GM12878 (cell line): ENCODE data around the gene SEMA7A. TPM values are rescaled to one million over a fixed set of nuclear protein-coding genes. Genes with fewer than 3 reads are reported as not detected.

Source experiments
- ATF2 ChIP-seq: IDR thresholded peaks from 2 replicates; pipeline ENCODE4 v1.6.1; 2012; ENCODE audit warnings: low read length, inconsistent platforms
- ATF3 ChIP-seq: IDR thresholded peaks from 2 replicates; pipeline ENCODE4 v1.6.1; 2011; ENCODE audit warnings: low read depth, mild to moderate bottlenecking, low read length, moderate library complexity, borderline replicate concordance; ENCODE audit errors: extremely low read depth
- BHLHE40 ChIP-seq, 2 experiments: fragments of 450-650 bp in 1 of 2; IDR thresholded peaks; 2 replicates each; pipeline ENCODE4 v1.6.1; 2011 to 2017; ENCODE audit warnings: low read depth in 2 of 2, borderline replicate concordance in 1 of 2, improper control_type of control experiment in 1 of 2, low read length in 1 of 2, mild to moderate bottlenecking in 1 of 2
- CUX1 ChIP-seq: IDR thresholded peaks from 2 replicates; pipeline ENCODE4 v1.6.1; 2012; ENCODE audit warnings: improper control_type of control experiment, low read depth, low read length; ENCODE audit not compliant: insufficient replicate concordance
- ETV6 ChIP-seq, 2 experiments: fragments of 450-650 bp in 1 of 2; IDR thresholded peaks in 1 of 2; conservative IDR thresholded peaks in 1 of 2; 2 replicates each; pipeline ENCODE4 v1.6.1; 2014; ENCODE audit warnings: antibody characterized with exemption in 1 of 2, borderline replicate concordance in 1 of 2, low read depth in 1 of 2, mild to moderate bottlenecking in 1 of 2, moderate library complexity in 1 of 2
- GABPA ChIP-seq: IDR thresholded peaks from 2 replicates; pipeline ENCODE4 v1.6.1; 2014; ENCODE audit warnings: antibody characterized with exemption, low read depth, mild to moderate bottlenecking, inconsistent platforms
- HDAC6 ChIP-seq: fragments of 200-600 bp; sonication (generic); IDR thresholded peaks from one replicate; pipeline ENCODE4 v1.8.0; 2017; ENCODE audit warnings: antibody characterized with exemption; ENCODE audit not compliant: unreplicated experiment
- KAT2A ChIP-seq: conservative IDR thresholded peaks from 2 replicates; pipeline ENCODE4 v1.6.1; 2011; ENCODE audit warnings: low read depth, low read length; ENCODE audit not compliant: control insufficient read depth
- MEF2A ChIP-seq: IDR thresholded peaks from 2 replicates; pipeline ENCODE4 v1.6.1; 2011; ENCODE audit warnings: low read depth, mild to moderate bottlenecking, low read length, moderate library complexity; ENCODE audit not compliant: insufficient read depth
- NFXL1 ChIP-seq: fragments of 450-650 bp; IDR thresholded peaks from 2 replicates; pipeline ENCODE4 v1.6.1; 2017; ENCODE audit warnings: antibody characterized with exemption, mild to moderate bottlenecking, borderline replicate concordance
- PRDM15 ChIP-seq: fragments of 450-650 bp; formaldehyde crosslinking; IDR thresholded peaks from 2 replicates; pipeline ENCODE4 v1.4.0; 2020; ENCODE audit warnings: mild to moderate bottlenecking, moderate library complexity
- SMARCA5 ChIP-seq: fragments of 450-650 bp; IDR thresholded peaks from 2 replicates; pipeline ENCODE4 v1.6.1; 2017; ENCODE audit warnings: mild to moderate bottlenecking
- SREBF2 ChIP-seq: IDR thresholded peaks from 2 replicates; pipeline ENCODE4 v1.6.1; 2012; ENCODE audit warnings: mild to moderate bottlenecking, low read length
- YY1 ChIP-seq: IDR thresholded peaks from 2 replicates; pipeline ENCODE4 v1.6.1; 2011; ENCODE audit warnings: low read depth, mild to moderate bottlenecking, low read length
- ZBED1 ChIP-seq: IDR thresholded peaks from 2 replicates; pipeline ENCODE4 v1.6.1; 2016; ENCODE audit warnings: borderline replicate concordance
- ZNF217 ChIP-seq: fragments of 450-650 bp; IDR thresholded peaks from 2 replicates; pipeline ENCODE4 v1.6.1; 2017; ENCODE audit warnings: antibody characterized with exemption, mild to moderate bottlenecking
- ZNF622 ChIP-seq: fragments of 450-650 bp; IDR thresholded peaks from 2 replicates; pipeline ENCODE4 v1.6.1; 2017; ENCODE audit warnings: mild to moderate bottlenecking, inconsistent platforms
- polyA plus RNA-seq, 11 experiments: library from polyadenylated mRNA; depleted of rRNA in 4 of 11; unstranded in 6 of 11; stranded (reverse) in 5 of 11; fragments of >200 nt; fragmentation: Nextera tagmentation in 4 of 11; fragmentation: Illumina TruSeq in 1 of 11; extraction: Ambion mirVana in 4 of 11; extraction: Trizol in 1 of 11; gene quantifications; 1 replicate in 1 of 11; 2 replicates in 10 of 11; pipeline versions ENCODE4 v1.2.1 to v1.2.3, GENCODE V29; 2011 to 2016; ENCODE audit warnings: inconsistent platforms in 2 of 11, missing spikeins in 2 of 11, low read depth in 1 of 11
- total RNA-seq, 4 experiments: library from RNA; depleted of rRNA in 3 of 4; stranded (reverse); fragments of >200 nt in 3 of 4; fragmentation: Illumina TruSeq in 1 of 4; extraction: Trizol in 1 of 4; gene quantifications; 2 replicates each; pipeline versions ENCODE4 v1.2.1 to v1.2.3, GENCODE V29; 2013 to 2021

Gene SEMA7A
- total and polyA plus RNA-seq, 10 of the 15 experiments (the other 5 are each of a cell fraction or from before 2014, with no cell fraction given), result 0.08 to 112 (median 53.5) TPM

GRCh38 chr15:74383695-74384565 lies 49.8 kb downstream of the SEMA7A start (continued):
- TF ChIP-seq ETV6 (conservative IDR thresholded peaks at IDR 0.05 in 1 of 2, IDR thresholded peaks at IDR 0.05 in 1 of 2; ENCODE audit: borderline replicate concordance in 1 of 2, low read depth in 1 of 2) (peak in 1 of 2 experiments; percentile 99; a peak in 2 of 4 replicates), SMARCA5 (peak; percentile 29; the same call in 1 of the 2 replicates), YY1 (peak; percentile 27; the same call in 1 of the 2 replicates), PRDM15 (no peak), ZNF622 (no peak), NFXL1 (no peak), ZNF217 (peak; percentile 79; the same call in 1 of the 2 replicates), HDAC6 (no peak), ATF2 (no peak), MEF2A (0 out of 2 replicates have a peak, but pooled peaks have one; percentile 40), CUX1 (peak; percentile 47), BHLHE40 (IDR thresholded peaks at IDR 0.05; ENCODE audit: borderline replicate concordance in 1 of 2, low read depth in 2 of 2, low read length in 1 of 2) (peak; percentile 87 to 91), KAT2A (no peak), ZBED1 (peak; percentile 88; the same call in 1 of the 2 replicates), ATF3 (no peak), SREBF2 (no peak), GABPA (no peak)
